ACHN (cell line): ENCODE results near the gene DLG2.
"Not testable (repeated sequence)": the region's sequence is repeated elsewhere in the genome, so short reads cannot be mapped to it uniquely, and the experiment has no call there.

Experiments used
- DNase-seq: peaks from one replicate; pipeline ENCODE4 v3.0.0-alpha.2; 2015
- in situ Hi-C: cut with HindIII; loops from 2 replicates; pipeline ENCODE4 v1.10.0; 2017; ENCODE audit warnings: low sequenced_read_pairs, low pct_ligation_motif_present, low pct_unique_long_range_greater_than_20kb

Gene DLG2

GRCh38 chr11:85495918-85496317, 131.2 kb downstream of the DLG2 start:
- DNase-seq: no peak
- in situ Hi-C loops: no loop called here

- no peak for DNase-seq
- in situ Hi-C loops: no loop called here
These were observed 132.7 kb downstream of the DLG2 start for GRCh38 chr11:85494396-85494795.

- DNase-seq: no peak
- in situ Hi-C loops: no loop called here
These were observed 141.2 kb downstream of the DLG2 start for GRCh38 chr11:85485902-85486301.

- in situ Hi-C loops: no loop called here
- DNase-seq: no peak
These were observed 143.3 kb downstream of the DLG2 start for GRCh38 chr11:85483861-85484260.

GRCh38 chr11:85481862-85482261, 145.3 kb downstream of the DLG2 start:
- no peak for DNase-seq
- in situ Hi-C loops: no loop called here

GRCh38 chr11:85475660-85476517, 151.3 kb downstream of the DLG2 start:
- in situ Hi-C loops: no loop called here
- no peak for DNase-seq

- no peak for DNase-seq
- in situ Hi-C loops: no loop called here
These were observed 154.2 kb downstream of the DLG2 start for GRCh38 chr11:85472953-85473352.

- DNase-seq: no peak
- in situ Hi-C loops: no loop called here
These were observed 162.9 kb downstream of the DLG2 start for GRCh38 chr11:85464283-85464682.

- in situ Hi-C loops: no loop called here
- DNase-seq: no peak
These were observed 167.8 kb downstream of the DLG2 start for GRCh38 chr11:85459304-85459703.

- DNase-seq: no peak
- in situ Hi-C loops: no loop called here
These were observed 182.7 kb downstream of the DLG2 start for GRCh38 chr11:85444479-85444878.

- DNase-seq: no peak
- in situ Hi-C loops: no loop called here
These were observed 186.9 kb downstream of the DLG2 start for GRCh38 chr11:85440273-85440672.

- in situ Hi-C loops: no loop called here
These were observed 188.8 kb downstream of the DLG2 start for GRCh38 chr11:85438328-85438727.

GRCh38 chr11:85431319-85431718, 195.8 kb downstream of the DLG2 start:
- DNase-seq: no peak
- in situ Hi-C loops: no loop called here

More at GRCh38 chr11:85438328-85438727, 188.8 kb downstream of the DLG2 start:
- DNase-seq: no peak

- in situ Hi-C loops: no loop called here
- DNase-seq: no peak
These were observed 203.3 kb downstream of the DLG2 start for GRCh38 chr11:85423794-85424193.

- no peak for DNase-seq
- in situ Hi-C loops: no loop called here
These were observed 203.8 kb downstream of the DLG2 start for GRCh38 chr11:85423316-85423715.

- no peak for DNase-seq
- in situ Hi-C loops: no loop called here
These were observed 213.0 kb downstream of the DLG2 start for GRCh38 chr11:85414175-85414574.

GRCh38 chr11:85407648-85408047, 219.5 kb downstream of the DLG2 start:
- in situ Hi-C loops: no loop called here
- DNase-seq: no peak

- no peak for DNase-seq
These were observed 220.3 kb downstream of the DLG2 start for GRCh38 chr11:85406841-85407240.

GRCh38 chr11:85406316-85406715, 220.8 kb downstream of the DLG2 start:
- no peak for DNase-seq
- in situ Hi-C loops: no loop called here

More at GRCh38 chr11:85406841-85407240, 220.3 kb downstream of the DLG2 start:
- in situ Hi-C loops: no loop called here

- not testable (repeated sequence) for DNase-seq
These were observed 231.6 kb downstream of the DLG2 start for GRCh38 chr11:85395515-85396055.

More at GRCh38 chr11:85395515-85396055, 231.6 kb downstream of the DLG2 start:
- in situ Hi-C loops: not testable (repeated sequence)
